Panc1 (cell line): ENCODE results near the gene ADAM23. TPM values are rescaled to one million over a fixed set of nuclear protein-coding genes. Genes with fewer than 3 reads are reported as not detected.

ENCODE experiments used
- ATAC-seq: fragments of 200-7000 bp; cut with Tn5 transposase; 2 replicates; pipeline ENCODE4 v1.9.1; 2020; ENCODE audit warnings: mild to moderate bottlenecking, moderate library complexity
- BruUV-seq: library from RNA; stranded (reverse); fragments of 400-500 nt; replicated peaks from 2 replicates; lab custom pipeline; 2021; lab: Mats Ljungman, UMichigan
- CTCF ChIA-PET: fragments of 300-600 bp; sonication (Branson Sonifier 250); formaldehyde crosslinking; loops from one replicate; lab custom pipeline; 2022; ENCODE audit warnings: antibody characterized with exemption; lab: Charles Lee
- POLR2A ChIA-PET: fragments of 300-600 bp; sonication (Branson Sonifier 250); formaldehyde crosslinking; loops from one replicate; lab custom pipeline; 2022; ENCODE audit warnings: antibody characterized with exemption; lab: Charles Lee
- DNase-seq: peaks from one replicate; pipeline ENCODE4 v3.0.0-alpha.2; 2010; ENCODE audit warnings: low read depth, low spot score
- H3K27ac ChIP-seq: 2 replicates; pipeline ENCODE4 v1.5.1; 2011; ENCODE audit warnings: mild to moderate bottlenecking, low read length, inconsistent platforms
- H3K27me3 ChIP-seq: fragments of 200-500 bp; sonication (Bioruptor generic); 2 replicates; pipeline ENCODE4 v1.6.0; 2014; ENCODE audit warnings: low read length, inconsistent platforms; ENCODE audit not compliant: control insufficient read depth, insufficient read depth
- H3K36me3 ChIP-seq: fragments of 200-500 bp; sonication (Bioruptor generic); 2 replicates; pipeline ENCODE4 v1.5.1; 2014; ENCODE audit warnings: inconsistent platforms, mild to moderate bottlenecking, low read length, moderate library complexity; ENCODE audit not compliant: control insufficient read depth, insufficient read depth
- H3K4me1 ChIP-seq: 2 replicates; pipeline ENCODE4 v1.5.1; 2011; ENCODE audit warnings: inconsistent platforms, mild to moderate bottlenecking, low read length, moderate library complexity; ENCODE audit not compliant: control insufficient read depth, insufficient read depth
- H3K4me3 ChIP-seq, 2 experiments: 2 replicates each; pipeline ENCODE4 v1.5.1; 2011 to 2012; ENCODE audit warnings: low read depth in 2 of 2, low read length in 2 of 2, mild to moderate bottlenecking in 2 of 2, inconsistent platforms in 1 of 2, moderate library complexity in 1 of 2
- H3K9me3 ChIP-seq: fragments of 200-500 bp; sonication (Bioruptor generic); 2 replicates; pipeline ENCODE4 v1.5.1; 2014; ENCODE audit warnings: low read depth, mild to moderate bottlenecking, inconsistent platforms, low read length, moderate library complexity; ENCODE audit not compliant: control insufficient read depth, insufficient read depth
- CTCF ChIP-seq: fragments of 450-650 bp; IDR thresholded peaks from 2 replicates; pipeline ENCODE4 v1.5.1; 2017; ENCODE audit warnings: mild to moderate bottlenecking
- POLR2AphosphoS5 ChIP-seq: IDR thresholded peaks from 2 replicates; pipeline ENCODE4 v1.6.1; 2012; ENCODE audit warnings: mild to moderate bottlenecking, low read depth, low read length, moderate library complexity
- REST ChIP-seq, 2 experiments: IDR thresholded peaks; 2 replicates each; pipeline ENCODE4 v1.6.1; 2011 to 2012; ENCODE audit warnings: low read depth in 2 of 2, control low read depth in 1 of 2, low read length in 1 of 2, mild to moderate bottlenecking in 1 of 2, moderate library complexity in 1 of 2; ENCODE audit not compliant: insufficient read depth in 1 of 2
- SIN3A ChIP-seq: IDR thresholded peaks from 2 replicates; pipeline ENCODE4 v1.6.1; 2012; ENCODE audit warnings: low read depth, mild to moderate bottlenecking, low read length, moderate library complexity, borderline replicate concordance; ENCODE audit not compliant: insufficient read depth
- TCF7L2 ChIP-seq: IDR thresholded peaks from 2 replicates; pipeline ENCODE4 v1.6.1; 2011; ENCODE audit warnings: mild to moderate bottlenecking, low read depth, low read length, inconsistent platforms
- in situ Hi-C: cut with HindIII; loops from 2 replicates; pipeline ENCODE4 v1.10.0; 2016; ENCODE audit warnings: low sequenced_read_pairs, low pct_unique_long_range_greater_than_20kb
- intact Hi-C: fragments of 100-400 bp; cut with micrococcal nuclease; formaldehyde crosslinking; loops from one replicate; pipeline ENCODE4 v1.10.0; 2022; ENCODE audit not compliant: unreplicated experiment
- total RNA-seq: library from RNA; stranded (reverse); gene quantifications from one replicate; pipeline ENCODE4 v1.2.1, GENCODE V29; 2021; ENCODE audit not compliant: unreplicated experiment

Gene ADAM23
- total RNA-seq, 1 experiment from 2014 or later = 0.18 TPM

GRCh38 chr2:206530727-206531126 lies 87.4 kb downstream of the ADAM23 start:
- Histone ChIP-seq H3K27ac (no peak overlapping the region), H3K36me3 (no peaks in the 10 kb centered on the region), H3K9me3 (no peaks in the 10 kb centered on the region), H3K4me1 (no peaks in the 10 kb centered on the region), H3K27me3 (no peaks in the 10 kb centered on the region), H3K4me3 (no peak overlapping the region)
- no peak for DNase-seq
- POLR2A ChIA-PET = no interaction called here
- intact Hi-C loops = no loop called here
- no peak for ATAC-seq
- CTCF ChIA-PET = no interaction called here
- BruUV-seq = no TSS peak
- in situ Hi-C loops = no loop called here
- no peak for TF ChIP-seq SIN3A
- no peak for TF ChIP-seq REST (IDR thresholded peaks at IDR 0.05; ENCODE audit: insufficient read depth in 1 of 2, low read depth in 2 of 2, low read length in 1 of 2)
- no peak for TF ChIP-seq POLR2AphosphoS5
- TF ChIP-seq TCF7L2 = no peak
- TF ChIP-seq CTCF = no peak

- no TSS peak for BruUV-seq
- in situ Hi-C loops = no loop called here
- intact Hi-C loops = no loop called here
- H3K27ac ChIP-seq = no peak overlapping the region
- no peak for DNase-seq
- H3K27me3 ChIP-seq = no peaks in the 10 kb centered on the region
- no peak for TF ChIP-seq SIN3A
- no peak for TF ChIP-seq CTCF
- no peak for TF ChIP-seq REST (IDR thresholded peaks at IDR 0.05; ENCODE audit: insufficient read depth in 1 of 2, low read depth in 2 of 2, low read length in 1 of 2)
- TF ChIP-seq POLR2AphosphoS5 = no peak
- no peak for TF ChIP-seq TCF7L2
- ATAC-seq = no peak
- H3K9me3 ChIP-seq = no peaks in the 10 kb centered on the region
- H3K4me3 ChIP-seq = no peak overlapping the region
- ChIA-PET CTCF (no interaction called here), POLR2A (interaction anchor here (0.6 kb wide), 1 partner anchor 23 kb away, joined by 3 read pairs; no protein-coding TSS in a partner anchor)
- H3K36me3 ChIP-seq = no peaks in the 10 kb centered on the region
- H3K4me1 ChIP-seq = no peaks in the 10 kb centered on the region
Measured at GRCh38 chr2:206531996-206532543, 88.7 kb downstream of the ADAM23 start.
